SHP77 treated with DMSO at 0.1 percent for 48 hours (cell line): Measurements from ENCODE around the gene HCN4.

ENCODE experiments used
- DNase-seq: peaks from one replicate; lab custom pipeline; 2025; lab: John Stamatoyannopoulos, UW

Gene HCN4

GRCh38 chr15:73345658-73346057, 23.1 kb downstream of the HCN4 start:
- DNase-seq = peak; percentile 85

DNA sequence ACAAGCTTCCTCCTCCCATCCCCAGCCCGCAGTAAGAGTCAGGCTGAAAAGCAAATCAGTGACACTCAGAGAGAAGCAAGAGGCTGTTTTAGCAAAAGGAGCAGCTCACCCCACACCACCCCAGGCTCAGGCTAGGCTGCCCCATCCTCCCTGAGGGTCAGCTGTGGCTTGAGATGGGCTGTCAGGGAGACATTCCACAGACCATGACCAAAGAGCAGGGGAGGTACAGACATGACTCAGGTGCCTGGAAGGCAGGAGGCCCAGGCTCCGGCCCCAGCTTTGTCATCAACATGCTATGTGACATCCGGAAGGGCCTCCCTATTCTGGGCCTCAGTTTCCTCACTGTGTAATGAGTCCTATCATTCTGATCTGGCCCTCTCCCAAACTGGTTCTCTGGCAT, 24.7 kb downstream of the HCN4 start:
- no peak for DNase-seq

DNA sequence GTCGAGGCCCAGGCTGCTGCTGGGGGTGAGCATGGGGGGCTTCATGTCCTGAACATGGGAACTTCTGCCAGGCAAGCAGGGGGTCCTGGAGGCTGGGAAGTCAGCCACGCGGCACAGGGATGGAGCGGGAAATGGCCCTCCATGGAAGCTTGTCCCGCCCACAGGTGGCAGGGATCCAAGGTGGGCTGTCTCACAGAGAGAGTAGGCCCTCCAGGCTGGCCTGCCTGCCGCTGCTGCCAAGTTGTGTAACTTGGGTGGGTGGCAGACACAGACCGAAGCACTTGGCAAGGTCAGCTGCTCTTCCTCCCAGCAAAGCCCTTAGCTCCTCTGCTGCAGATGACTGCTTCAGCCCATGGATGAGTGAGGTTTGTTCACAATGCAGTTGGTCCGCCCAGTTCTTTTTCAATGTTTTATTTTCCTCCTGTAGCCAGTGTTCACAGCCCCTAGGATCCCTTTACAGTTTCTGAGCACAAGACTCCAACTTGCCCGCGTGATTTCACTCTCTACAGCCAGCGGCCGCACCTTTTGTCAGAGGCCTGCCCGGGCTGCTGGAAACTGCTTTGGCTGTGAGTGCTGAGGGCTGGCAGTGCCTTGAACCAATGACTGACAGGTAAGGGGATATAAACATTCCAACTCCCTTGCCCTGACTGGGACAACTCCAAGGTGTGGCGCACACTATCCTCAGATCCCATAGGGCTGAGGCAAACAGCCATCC, 26.7 kb downstream of the HCN4 start:
- no peak for DNase-seq

GRCh38 chr15:73340502-73341192, 28.1 kb downstream of the HCN4 start:
- no peak for DNase-seq

DNA sequence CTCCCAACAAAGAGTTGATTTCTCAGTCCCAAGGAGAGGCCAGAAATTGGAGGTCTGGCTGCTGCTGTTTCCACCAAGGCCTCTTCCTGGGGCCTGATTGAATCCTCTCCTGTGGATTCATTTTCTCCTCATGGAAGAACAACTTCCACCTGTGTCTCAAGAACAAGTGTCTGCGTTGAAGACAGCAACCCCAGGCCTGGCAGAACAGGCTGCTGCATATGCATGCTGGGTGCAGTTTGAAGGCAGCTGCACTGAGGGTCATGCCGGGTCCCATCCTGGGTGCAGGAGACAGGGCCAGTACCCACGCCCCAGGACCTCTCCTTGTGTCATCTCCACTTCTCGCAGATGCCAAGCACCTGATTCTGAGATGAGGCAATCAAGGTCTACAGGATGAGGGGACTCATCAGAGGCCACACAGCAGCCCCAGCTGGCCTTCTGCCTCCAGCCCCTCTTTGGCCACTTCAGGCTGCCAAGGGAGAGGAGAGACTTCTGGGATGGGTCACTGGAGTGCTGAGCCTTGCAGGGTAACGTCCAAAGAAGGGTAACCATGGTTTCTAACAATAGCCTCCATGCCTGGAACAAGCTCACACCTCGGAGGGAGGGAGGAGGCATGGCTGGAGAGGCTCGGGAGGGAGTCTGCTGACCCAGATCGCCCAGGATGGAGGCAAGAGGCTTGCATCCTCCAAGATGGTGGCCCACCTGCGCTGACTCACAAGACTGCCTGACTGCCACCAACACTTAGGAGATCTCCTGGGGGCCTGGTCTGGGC, 30.0 kb downstream of the HCN4 start:
- DNase-seq = no peak

DNA sequence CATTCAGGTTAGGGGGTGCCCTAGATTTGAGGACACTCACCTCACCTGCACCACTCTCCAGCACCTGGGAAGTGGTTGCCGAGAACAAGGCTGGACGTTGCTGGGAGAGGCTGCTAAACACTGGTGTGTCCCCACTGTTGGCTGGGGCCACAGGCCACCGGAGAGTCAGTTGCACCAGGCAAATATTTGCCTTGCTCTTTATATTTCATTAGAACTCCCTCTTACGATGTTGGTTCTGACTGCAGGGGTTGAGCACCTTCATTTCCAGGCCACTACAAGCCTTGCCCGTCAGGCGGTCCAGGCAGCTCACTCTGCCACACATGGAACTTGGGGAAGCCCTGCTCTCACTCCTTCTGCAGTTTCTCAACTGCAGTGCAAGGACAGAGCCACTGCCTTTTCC, 30.7 kb downstream of the HCN4 start:
- peak; percentile 17 for DNase-seq

DNA sequence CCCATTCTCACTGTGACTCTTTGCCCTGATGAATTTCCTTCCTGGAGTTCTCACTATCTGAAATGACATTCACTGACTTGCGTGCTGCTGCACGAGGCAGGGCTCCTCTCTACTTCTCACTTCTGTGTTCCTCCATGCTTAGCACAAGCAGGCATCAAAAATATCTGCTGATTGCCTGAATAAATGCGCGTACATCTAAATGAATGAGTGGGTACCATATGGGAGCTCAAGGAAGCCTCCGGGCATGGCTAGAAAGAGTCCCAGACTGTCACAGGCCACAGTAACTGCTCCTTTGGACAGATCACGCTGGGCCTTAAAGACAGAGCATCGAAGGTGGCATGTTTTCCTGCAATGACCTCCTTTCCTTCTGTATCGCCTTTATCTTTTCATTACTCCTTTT, 31.6 kb downstream of the HCN4 start:
- DNase-seq = no peak

DNA sequence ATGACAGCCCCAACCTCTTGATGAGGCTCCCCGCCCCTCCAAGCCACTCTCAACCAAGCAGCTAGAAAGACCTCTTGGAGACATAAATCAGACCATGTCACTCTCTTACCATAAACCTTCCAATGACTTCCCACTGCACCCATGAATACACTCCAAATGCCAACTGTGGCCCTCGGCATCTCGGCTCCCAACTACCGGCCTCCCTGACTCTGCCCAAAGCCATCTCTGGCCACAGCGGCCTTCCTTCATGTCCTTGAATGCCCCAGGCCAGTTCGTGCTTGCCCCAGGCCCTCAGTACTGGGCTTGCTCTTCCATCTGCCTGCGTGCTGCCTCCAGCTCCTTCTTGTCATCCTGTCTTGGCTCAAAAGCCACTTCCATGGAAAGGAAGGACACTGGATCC, 32.0 kb downstream of the HCN4 start:
- DNase-seq = no peak

- DNase-seq = no peak
Observed at GRCh38 chr15:73335471-73335870, 33.3 kb downstream of the HCN4 start.

DNA sequence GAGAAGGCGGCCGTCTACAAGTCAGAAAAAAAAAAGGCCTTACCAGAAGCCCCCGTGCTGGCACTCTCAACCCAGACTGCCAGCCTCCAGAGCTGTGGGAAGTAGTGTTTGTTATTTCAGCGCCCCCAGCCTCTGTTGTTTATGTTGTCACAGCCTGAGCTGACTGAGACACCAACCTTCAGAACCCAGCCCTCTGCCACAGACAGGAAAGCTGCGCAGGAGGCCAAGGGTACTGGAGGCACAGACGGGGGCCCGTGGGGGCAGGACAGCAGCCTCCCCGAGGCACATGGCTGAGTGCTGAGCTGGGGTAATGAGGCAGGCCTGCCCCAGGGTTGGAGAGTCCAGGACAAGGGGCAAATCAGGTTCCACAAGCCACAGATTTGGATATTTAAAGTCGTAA, 33.7 kb downstream of the HCN4 start:
- no peak for DNase-seq

GRCh38 chr15:73334086-73334485, 34.7 kb downstream of the HCN4 start:
- no peak for DNase-seq

- DNase-seq = no peak
Observed at GRCh38 chr15:73333001-73333400, 35.8 kb downstream of the HCN4 start.

DNA sequence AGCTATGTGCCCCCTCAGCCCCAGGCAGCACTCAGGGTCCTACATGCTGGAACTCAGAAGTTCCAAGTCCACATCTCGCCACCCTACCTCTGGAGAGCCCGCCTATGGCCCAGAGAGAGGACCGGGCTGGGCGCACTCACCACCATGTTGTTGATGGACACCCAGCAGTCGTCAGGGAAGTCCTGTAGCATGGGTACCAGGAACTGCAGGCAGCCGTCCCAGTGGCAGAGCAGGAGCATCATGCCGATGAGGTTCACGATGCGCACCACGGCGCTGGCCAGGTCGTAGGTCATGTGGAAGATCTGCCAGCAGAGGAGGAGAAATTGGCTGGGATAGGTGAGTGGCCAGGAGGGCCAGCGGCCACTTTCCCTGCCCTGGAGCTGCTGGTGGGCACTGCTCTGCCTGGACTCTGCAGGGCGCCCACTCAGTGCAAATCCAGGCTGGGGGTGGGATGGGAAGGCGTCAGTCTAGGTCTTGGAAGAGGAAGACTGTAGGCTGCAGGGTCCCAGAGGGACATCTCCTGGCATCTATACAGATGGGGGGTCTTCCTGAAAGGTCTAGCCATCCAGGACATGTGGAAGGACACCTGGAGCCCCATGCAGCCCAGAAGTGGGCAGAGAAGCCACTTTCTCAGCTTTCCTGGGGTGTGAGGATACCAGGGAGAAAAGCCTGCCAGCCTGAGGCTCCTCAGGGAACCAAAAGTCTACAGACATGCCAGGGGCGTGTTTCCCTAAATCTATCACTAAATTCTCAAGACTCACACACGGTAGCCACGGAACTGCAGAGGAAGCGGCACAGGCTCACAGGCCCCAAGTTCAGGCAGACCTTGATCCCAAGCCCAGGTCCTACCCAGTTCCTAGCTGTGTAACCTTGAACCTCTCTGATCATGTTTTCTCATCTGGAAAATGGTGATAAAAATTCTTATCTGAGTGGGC, 36.5 kb downstream of the HCN4 start:
- DNase-seq = no peak

DNA sequence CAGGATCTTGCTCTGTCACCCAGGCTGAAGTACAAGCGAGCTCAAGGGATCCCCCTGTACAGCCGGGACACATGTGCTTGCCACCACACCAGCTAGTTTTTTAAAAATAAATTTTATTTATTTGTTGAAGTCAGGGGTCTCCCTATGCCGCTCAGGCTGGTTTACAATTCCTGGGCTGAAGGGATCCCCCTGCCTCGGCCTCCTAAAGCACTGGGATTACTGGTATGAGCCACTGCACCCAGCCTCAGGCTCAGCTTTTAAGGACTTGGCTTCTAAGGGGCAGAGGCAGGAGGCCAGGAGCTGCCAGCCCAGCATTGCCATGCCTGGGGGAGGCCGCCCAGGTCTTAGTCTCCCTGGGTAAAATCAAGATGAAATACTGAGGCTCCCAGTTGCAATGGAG, 37.3 kb downstream of the HCN4 start:
- no peak for DNase-seq

- DNase-seq = no peak
Observed at GRCh38 chr15:73330206-73331051, 38.3 kb downstream of the HCN4 start.

DNA sequence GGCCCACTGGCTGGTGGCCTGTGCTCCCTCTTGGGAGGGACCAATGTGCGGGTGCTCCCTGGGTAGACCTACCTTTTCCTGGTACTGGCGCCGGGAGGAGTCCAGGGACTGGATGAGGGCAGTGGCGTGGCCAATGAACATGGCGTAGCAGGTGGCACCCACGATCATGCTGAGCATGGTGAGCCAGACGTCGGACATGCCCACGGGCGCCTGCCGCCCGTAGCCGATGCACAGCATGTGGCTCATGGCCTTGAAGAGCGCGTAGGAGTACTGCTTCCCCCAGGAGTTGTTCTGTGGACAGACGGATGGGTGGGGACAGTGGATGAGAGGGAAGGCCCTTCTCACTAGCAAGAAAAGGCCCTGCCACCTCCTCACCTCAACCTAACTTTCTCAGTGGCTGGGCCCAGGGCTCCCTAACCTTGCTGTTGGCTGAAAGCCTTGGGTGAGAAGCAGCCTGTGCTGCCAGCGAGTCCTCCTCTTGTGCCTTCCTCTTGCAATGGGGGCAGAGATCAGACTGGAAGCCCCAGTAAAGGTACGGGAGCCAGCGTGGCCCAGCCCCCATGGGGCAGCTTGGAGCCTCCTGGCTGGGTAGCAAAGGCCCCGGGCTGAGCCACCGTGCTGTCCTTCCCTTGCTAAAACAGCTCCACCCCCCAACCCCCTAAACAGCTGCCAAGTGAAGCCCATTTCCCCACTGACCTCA, 39.1 kb downstream of the HCN4 start:
- no peak for DNase-seq

GRCh38 chr15:73328981-73329380, 39.8 kb downstream of the HCN4 start:
- DNase-seq = no peak

DNA sequence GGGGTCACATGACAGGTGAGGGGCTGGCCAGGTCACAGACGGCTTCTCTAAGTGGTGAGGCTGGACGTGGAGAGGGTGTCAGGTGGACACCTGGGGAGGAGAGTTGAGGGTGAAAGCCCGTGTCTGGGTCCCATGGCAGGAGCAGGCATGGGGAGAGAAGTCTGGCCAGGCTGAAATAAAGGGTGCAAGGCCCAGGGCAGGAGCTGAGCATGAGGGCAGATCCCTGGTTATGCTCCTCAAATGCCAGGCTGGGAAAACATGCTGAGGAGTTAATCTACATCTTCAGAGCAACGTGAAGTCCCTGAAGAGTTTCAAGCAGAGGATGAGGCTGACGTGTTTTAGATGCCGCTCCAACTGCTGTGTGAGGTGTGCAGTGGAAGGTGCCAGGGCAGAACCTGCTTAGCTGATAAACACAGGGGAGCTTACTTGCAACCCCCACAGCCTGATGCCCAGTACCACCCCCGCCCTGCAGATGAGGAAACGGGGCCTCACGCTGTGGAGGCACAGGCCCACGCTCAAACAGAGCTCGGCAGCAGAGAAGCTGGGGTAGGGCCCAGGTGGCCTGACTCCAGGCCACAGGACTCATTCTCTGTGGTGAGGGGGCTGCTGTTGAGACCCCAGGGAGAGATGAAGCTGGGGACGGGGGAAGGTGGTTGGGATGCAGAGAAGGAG, 40.5 kb downstream of the HCN4 start:
- DNase-seq = no peak

DNA sequence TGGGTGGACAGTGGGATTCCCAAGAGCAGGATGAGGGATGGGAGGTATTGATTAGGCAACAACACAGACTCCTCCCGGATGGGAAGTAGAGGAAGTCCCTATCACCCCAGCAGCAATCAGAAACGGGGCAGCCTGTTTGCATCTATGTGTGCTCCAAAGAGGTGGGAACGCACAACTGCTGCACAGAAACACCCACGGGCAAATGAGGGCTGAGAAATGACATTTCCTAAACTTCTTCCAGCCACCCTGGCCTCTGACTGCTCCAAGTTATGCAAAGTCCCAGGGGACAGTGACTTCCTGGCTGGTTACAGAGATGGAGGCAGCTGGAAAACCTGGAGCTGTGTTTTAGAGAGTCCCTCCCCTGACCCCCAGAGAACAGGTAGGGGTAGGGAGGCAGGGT, 42.6 kb downstream of the HCN4 start:
- no peak for DNase-seq
